Fibroblast of upper back skin (primary cell): ENCODE results near the gene SLC25A48.
"Not testable (repeated sequence)": the region's sequence is repeated elsewhere in the genome, so short reads cannot be mapped to it uniquely, and the experiment has no call there.

Source experiments
- DNase-seq: peaks from one replicate; pipeline ENCODE4 v3.0.0-alpha.2; 2013

SLC25A48 gene

DNA sequence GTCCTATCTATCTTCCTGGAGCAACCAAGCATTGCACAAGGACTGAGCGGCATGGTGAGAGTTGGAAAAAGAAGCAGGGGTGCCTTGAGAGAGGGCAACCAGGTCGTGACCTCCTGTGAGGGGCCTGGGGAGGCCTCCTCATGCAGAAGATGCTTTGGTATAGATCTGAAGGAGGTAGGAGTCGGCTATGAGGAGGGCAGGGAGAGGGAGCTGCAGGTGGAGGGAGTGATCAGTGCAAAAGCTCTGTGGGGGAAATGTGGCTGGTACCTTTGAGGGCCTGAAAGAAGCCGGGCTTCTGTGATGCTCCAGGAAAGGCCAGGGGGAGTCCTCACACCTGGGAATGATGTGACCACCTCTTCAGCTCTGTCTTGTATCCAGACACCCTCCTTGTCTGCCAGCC, 3.6 kb upstream of the SLC25A48 start:
- DNase-seq, result no peak

DNA sequence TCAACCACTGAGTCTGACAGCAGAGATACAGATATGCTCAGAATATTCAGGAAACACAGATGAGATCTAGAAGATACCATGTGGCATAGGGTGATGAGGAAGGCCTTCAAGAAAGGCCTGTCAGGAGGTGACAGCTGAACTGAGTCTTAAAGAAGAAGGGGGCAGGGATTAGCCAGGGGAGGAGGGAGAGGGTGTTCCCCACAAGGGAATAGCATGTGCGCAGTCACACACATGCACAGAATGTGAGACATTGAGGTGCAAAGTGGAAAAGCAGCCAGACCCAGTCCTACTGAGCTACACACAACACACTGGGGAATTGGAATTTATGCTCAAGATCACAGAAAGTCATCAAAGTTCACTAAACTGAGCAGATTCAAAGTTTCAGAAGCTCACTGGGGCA, 3.0 kb upstream of the SLC25A48 start:
- DNase-seq, result no peak

DNA sequence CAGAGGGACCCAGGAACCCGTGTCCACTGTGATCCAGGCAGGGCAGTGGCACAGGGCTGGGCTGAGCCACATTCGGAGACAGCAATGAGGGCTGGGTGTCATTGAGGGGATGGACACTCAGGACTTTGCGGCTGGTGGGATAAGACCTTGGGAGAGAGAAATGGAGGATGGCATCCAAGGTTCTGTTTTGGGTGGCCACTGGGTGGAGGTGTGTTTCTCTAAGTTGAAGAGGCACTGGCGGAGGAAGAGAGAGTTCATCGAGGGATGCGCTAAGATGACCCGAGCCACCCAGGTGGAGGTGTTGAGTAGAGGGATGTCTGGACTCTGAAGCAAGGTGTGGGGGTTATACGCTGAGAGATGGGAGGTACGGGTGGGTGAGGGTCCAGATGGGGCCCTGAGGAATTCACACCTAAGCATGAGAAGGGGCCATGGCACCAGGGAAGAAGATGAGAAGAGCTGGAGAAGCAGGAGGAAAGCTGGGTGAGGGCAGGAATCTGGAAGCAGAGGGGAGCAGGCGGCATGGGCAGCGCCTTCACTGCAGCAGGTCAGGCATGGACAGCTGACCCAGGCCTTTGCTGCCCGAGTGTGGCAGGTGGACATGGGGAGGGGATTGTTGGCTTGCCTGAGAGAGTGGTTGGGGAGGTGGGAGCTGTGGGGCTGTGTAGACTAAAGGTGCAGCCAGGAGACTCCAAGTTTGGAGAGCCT, 2.5 kb upstream of the SLC25A48 start:
- no peak for DNase-seq

DNA sequence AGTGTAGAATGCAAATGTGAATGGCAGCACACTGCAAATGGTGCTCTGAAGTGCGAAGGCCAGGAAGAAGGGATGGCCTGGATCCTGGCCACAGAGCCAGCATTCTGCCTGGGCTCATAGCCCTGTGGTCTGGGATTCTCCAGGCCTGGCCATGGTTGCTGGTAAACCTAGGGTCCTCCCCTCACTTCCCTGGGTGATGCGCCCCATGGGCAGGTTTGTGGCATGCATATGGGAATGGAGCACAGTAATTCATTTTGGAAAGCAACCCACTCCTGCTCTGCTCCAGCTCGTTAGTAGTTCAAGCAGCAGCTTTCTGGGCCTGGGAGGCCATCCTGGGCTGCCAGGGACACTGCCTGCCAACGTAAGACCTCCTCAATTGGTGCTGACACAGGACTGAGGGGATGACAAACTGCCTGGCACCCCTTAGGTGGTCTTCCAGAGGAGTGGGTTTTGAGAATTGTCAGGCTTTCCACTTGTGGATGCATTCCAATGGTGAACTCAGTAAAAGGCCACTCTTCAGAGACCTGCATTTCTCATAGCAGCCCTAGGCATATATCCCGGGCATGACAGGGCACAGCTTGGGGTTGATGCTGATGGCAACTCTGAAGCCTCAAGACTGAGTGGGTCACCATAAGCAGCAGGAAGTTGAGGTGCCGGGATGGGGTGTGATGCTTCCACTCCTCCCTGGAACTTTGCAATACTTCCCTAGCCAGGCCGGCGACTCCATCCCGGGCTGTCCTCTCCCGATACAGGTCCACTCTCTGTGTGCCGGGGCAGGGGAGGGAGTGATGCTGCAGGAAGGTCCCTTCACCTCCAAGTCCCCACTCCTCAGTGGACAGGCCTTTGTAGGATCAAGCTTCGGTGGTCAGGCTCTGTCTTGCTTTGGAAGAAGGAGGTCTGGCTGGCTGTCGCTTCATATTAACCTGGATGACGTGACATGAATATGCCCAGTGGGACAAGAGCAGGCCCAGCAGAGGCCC, 1.2 kb upstream of the SLC25A48 start:
- DNase-seq, result no peak

DNA sequence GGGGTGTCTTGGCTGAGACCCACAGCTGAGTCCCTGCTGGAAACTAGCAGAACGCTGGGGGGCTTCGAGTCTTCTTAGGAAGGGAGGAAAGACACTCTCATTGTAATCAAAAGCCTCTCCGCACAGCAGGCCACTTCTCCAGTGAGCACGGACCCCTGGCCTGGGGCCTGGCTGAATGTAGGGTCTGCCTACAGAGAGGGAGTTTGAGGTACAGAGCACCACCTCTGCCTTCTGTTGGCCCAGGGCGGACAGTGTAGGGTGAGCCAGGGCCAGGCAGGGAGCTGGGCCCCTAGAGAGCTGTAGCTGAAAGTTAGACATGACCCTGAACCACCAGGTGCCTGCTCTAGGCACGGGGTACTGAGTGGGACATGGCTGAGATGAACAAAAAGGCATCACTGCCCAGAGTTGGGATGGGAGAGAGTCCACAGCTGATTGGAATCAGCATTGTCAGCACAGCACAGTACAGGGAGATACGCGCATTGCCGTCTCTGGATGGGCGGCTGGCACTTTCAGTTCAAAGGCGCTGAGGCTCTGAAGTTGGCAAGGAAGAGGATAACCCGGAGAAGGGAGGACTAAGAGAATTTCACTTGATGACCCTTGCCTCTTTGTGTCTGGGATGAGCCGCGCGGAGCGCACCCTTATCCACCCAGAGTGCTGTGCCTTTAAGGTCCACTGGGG, 363 bp upstream of the SLC25A48 start:
- DNase-seq, result no peak

DNA sequence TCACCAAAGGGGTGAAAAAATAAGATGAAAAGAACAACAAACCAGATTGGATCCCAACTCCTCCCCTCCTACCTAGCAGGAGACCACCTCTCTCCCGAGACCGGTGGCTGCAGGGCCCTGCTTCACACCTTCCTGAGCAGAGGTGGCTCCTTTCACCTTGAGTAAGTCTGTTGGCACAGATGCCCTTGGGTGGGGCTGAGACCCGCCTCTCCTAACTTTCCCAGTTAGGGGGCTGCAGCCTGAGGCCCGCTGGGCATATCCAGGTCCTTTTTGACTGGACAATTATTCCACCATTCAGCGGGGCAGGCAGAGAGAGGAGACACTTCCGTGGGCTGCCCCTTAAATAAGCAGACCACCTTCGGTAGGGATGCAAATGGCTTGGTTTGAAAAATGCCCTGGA, 1.3 kb downstream of the SLC25A48 start:
- DNase-seq, result no peak

DNA sequence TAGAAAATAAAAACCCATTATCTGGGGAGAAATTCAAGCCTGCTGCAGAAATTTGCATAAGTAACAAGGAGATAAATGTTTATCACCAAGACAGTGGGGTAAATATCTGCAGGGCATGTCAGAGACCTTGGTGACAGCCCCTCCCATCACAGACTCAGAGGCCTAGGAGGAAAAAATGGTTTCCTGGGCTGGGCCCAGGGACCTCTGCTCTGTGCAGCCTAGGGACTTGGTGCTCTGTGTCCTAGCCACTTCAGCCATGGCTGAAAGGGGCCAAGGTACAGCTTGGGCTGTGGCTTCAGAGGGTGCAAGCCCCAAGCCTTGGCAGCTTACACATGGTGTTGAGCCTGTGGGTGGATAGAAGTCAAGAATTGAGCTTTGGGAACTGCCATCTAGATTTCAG, 3.9 kb downstream of the SLC25A48 start:
- DNase-seq, result not testable (repeated sequence)

DNA sequence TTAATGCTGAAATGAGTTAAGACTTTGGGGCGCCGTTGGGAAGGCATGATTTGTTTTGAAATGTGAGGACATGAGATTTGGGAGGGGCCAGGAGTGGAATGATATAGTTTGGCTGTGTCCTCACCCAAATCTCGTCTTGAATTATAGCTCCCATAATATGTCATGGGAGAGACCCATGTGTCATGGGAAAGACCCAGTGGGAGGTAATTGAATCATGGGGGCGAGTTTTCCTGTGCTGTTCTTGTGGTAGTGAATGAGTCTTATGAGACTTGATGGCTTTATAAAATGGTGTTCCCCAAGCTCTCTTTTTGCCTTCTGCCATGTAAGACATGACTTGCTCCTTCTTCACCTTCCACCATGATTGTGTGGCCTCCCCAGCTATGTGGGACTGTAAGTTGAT, 5.1 kb downstream of the SLC25A48 start:
- DNase-seq, result no peak

DNA sequence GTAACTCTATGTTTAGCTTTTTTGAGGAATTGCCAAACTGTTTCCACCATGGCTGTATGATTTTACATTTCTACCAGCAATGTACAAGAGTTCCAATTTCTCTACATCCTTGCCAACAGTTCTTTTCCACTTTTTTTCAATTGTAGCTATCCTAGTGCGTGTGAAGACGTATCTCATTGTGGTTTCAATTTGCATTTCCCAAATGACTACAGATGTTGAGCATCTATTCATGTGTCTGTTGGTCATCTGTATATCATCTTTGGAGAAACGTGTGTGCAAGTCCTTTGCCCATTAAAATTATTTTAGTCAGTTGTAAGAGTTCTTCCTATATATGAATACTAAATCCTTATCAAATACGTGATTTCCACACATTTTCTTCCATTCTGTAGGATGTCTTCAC, 6.5 kb downstream of the SLC25A48 start:
- no peak for DNase-seq

DNA sequence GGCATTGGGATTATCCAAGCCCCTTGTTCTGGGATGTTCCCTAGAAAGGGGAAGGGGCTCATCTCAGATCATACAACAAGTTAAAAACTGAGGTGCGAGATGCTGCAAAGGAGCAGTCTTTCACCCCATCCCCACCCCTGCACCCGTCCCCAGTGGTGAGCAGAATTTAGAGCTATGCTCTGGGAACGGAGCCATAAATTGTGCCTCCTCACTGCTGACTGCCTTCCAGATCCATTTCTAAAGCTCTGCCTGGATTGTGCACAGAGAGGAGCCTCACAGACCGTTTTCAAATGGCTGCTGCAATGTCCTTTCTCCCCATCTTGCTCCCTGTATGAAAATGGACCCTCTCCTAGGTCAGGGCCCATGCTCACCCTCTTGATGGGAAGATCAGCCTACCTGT, 8.3 kb downstream of the SLC25A48 start:
- no peak for DNase-seq

DNA sequence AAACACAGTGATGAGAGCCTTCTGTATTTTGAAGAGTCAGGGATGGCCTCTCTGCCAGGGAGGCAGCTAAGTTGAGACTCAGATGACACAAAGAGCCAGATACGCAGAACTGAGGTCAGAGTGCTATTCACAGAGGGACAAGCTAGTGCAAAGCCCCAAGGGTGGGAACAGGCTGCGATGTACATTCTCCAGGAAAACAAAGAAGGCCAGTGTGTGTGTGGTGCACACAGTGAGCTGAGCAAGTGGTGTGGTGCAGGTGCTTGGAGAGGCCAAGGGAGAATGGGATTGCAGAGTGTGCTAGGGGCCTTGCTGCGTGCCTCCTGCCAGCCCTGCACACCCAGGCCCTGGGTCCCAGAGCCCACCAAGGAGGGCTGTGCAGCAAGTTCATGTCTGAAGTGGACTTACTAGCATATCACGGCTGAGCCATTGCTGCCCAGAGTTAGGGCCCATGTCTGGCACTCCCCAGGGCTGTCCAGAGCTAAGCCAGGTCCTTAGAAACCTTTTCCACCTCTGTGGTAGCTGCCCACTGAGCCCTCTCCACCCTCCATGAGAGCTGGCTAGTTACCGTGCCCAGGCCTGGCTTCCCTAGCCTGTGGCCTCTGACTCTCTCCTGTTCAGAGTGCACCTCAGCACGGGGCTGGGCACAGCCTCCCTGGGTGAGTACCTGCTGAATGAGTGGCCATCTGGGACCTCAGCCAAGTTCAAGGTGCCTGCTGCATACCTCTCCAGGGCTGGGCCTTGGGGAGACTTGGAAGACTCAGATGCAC, 9.3 kb downstream of the SLC25A48 start:
- no peak for DNase-seq

DNA sequence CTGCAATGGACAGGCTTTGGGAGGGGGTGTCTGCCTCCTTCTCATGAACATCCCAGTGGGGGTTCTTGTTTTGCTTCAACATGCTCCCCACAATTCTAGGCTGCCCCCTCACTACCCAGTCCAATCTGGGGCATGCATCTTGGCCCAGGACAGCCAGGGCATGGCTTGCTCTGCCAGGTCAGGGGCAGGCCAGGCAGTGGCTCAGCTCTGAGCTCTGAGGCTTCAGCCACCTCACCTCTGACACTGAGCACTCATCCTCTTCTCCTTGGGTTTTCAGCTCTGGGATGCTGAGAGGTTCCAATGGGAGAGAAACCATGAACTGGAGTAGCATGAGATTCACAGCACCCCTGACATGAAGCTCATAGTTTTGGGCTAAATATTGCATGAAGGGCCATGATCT, 11.8 kb downstream of the SLC25A48 start:
- no peak for DNase-seq

DNA sequence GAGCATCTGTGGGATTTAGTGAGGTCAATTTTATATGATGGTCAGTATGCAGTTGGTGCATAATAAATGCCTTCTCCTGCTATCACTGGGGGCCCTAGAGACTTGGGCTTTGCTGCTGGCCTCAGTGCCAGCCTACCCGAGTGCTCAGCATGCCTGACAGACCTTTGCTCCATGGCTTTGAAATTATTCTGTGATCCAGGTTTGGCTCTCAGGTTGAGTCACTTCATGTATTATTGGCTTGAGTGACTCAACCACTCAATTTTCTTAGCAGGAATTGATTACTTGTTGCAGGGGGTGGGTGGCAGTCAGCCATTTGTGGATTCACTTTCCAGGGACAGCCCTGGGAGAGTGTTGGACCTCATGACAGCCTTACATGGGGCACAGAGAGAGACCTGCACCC, 13.5 kb downstream of the SLC25A48 start:
- DNase-seq, result no peak

DNA sequence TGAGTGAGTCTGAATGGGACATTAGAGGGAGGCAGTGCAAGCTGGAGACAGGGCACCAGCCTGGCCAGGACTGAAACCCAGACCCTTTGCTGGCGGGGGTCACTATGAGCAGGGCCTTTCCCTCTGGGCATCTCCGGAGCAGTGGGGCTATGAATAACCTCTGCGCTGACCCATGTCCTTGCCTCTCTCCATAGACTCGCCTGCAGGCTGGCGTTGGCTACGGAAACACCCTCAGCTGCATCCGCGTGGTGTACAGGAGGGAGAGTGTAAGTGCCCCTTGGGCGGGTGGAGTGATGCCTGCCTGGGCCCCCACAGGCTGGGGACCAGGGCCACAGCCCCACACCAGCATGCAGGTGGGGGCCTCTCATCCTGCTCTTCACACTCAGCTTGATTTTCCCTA, 15.8 kb downstream of the SLC25A48 start:
- no peak for DNase-seq

DNA sequence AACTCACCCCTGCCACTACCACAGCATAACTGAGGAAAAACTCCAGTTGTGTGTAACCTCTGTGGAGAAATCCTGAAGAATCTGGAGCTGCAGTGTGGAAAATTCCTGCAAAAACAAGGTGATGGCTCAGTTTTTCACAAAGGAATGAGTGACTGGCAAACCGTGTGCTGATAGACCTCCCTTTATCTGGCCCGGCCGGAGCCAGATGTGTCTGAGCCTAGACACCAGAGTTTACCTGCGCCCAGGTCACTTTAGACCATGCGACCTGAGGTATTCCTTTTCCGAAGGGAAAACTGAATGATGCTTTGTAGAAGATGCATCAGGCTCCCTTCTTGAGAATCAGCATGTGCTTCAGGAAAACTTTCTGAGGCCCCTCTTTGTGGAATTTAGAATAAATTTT, 16.2 kb downstream of the SLC25A48 start:
- no peak for DNase-seq

DNA sequence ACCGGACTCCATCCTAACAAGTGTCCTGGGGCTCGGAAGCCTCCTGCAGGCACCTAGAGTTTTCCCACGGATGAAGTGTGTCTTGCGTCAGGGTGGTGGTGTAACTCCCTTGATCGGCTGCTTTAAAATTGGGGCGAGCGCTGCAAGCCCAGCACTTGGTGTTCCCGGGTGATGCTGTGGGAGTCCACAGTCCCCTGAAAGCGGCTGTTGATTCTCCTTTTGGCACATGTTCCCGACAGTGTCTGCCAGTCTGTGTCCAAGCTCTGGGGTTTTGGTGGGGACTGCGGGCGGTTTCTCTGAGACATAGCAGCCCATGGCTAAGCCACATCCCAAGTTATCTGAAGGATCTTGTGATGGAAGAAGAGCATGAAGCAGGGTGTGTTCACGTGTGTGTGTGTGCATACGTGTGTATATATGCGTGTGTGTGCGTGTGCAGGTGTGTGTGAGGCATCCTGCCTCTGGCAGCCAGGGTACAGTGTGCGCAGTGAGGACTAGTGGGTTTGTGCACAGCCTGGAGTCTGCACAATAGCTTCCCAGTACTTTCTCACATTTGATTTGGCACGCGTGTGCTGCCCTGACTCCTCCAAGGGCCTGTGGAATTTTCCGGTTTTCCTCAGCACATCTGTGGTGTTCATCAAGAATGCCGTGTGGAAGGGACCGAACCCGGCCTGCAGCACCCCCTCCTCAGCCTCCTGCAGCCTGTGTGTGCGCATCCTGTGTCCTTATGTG, 16.9 kb downstream of the SLC25A48 start:
- DNase-seq, result no peak

DNA sequence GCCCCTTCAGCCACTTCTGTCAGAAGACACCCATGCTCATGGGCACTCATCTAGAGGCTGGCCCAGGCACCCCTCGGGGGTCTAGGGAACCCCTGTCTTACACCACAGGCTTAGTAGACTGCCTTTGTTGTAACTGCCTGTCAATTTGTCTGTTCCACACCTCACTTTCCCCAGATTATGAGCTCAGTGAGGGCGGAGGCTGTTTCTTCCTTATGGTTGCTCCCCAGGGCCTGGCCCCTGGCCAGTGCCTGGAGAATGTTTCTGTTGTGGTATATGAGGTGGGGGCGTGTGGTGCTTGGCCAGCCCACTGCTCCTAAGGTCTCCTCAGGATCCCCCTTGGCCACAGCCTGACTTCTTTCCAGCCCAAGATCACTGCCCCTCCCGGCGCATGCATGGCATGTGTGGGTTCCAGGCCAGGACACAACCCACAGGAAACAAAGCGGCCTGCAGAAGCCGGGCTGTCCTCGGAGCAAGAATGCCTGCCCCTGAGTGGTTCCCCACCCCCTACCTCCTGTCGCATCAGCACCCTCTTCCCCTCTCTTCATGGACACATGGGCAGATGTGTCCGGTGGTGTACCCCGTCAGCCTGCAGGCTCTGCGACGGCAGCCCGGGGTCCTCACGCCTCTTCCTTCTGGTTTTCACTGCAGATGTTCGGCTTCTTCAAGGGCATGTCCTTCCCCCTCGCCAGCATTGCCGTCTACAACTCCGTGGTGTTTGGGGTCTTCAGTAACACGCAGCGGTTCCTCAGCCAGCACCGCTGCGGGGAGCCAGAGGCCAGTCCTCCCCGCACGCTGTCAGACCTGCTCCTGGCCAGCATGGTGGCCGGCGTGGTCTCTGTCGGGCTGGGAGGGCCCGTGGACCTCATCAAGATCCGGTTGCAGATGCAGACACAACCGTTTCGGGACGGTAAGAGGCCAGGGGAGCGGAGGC, 17.7 kb downstream of the SLC25A48 start:
- no peak for DNase-seq

DNA sequence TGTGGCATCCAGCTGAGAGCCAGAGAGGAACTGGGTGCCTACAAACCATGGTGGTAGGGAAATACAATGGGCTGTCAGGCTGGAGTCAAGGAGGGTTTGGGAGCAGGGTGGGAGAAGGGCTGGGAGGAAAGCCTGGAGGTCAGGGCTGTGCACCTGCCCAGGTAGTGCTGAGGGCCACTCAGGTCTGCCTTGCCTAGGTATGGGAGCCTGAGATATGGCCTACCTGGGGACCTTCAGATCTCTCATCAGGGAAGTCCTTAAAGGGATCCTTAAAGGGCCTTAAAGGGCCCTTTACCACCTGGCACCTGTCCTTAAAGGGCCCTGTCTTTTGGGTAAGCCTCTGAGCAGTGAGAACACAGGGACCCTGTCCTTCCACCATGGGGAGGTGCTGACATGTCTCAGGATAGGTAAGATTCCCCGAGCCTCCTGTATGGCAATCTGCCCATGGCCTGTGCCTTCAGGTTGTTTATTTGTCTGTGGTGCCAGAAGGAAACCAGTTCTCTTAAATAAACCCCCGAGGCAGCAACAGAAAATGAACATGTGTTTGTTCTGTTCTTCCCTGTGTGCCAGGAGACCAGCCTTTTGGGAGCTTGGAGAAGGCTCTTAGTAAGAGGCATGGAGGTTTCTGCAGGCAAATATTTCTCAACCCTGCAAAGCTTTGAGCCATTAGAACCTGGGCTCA, 23.3 kb downstream of the SLC25A48 start:
- no peak for DNase-seq

DNA sequence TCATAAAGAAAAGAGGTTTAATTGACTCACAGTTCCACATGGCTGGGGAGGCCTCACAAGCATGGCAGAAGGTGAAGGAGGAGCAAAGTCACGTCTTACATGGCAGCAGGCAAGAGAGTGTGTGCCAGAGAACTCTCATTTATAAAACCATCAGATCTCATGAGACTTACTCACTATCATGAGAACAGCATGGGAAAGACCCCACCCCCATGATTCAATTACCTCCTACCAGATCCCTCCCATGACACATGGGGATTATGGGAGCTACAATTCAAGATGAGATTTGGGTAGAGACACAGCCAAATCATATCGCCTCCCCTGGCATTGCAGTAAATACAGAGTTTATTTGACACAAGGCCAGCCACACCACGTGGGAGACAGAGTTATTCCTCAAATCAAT, 24.7 kb downstream of the SLC25A48 start:
- not testable (repeated sequence) for DNase-seq

DNA sequence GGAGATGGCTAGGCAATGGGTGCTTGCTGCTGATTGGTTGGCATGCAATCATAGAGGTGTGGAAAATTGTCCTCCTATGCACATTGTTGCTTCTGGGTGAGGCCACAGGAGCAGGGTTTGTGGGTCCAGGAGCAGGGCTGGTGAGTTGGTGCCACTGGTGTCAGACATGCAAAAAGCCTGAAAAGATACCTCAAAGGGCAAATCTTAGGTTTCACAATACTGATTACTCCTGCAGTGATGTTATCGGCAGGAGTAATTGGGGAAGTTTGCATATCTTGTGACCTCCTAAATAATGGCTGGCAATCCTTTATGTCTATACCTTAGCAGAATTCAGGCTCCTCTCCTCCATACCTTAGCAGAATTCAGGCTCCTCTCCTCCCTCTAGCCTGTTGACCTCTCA, 25.2 kb downstream of the SLC25A48 start:
- no peak for DNase-seq
